A549 (cell line): ENCODE data around the gene NRXN2. TPM values are rescaled to one million over a fixed set of nuclear protein-coding genes. Genes with fewer than 3 reads are reported as not detected.
A peak's percentile ranks its signal among the peaks of the same experiment; 100 is the strongest.

Source experiments
- ATAC-seq, 2 experiments: fragments of 200-7000 bp in 1 of 2; fragments of >200 bp in 1 of 2; cut with Nextera tagmentation in 1 of 2; cut with Tn5 transposase in 1 of 2; 3 replicates each; pipeline versions ENCODE4 v1.8.0 to v1.9.1; 2018 to 2020; ENCODE audit warnings: mild to moderate bottlenecking in 1 of 2, moderate library complexity in 1 of 2
- CTCF ChIA-PET: fragments of 300-600 bp; sonication (Branson Sonifier 250); formaldehyde crosslinking; extraction: SDS; loops from one replicate; lab custom pipeline; 2021; ENCODE audit warnings: antibody characterized with exemption, inconsistent platforms; lab: Yijun Ruan, JAX
- POLR2A ChIA-PET: fragments of 350-600 bp; formaldehyde crosslinking; extraction: SDS; loops from one replicate; lab custom pipeline; 2021; ENCODE audit warnings: antibody characterized with exemption, inconsistent platforms; lab: Yijun Ruan, JAX
- DNase-seq, 2 experiments: peaks; one replicate each; pipeline versions ENCODE4 v3.0.0 to v3.0.0-alpha.2; 2011 to 2016; ENCODE audit warnings: low read depth in 1 of 2, low spot score in 1 of 2
- FAIRE-seq: peaks from 2 replicates; lab custom pipeline; 2011; peaks lifted over from hg19 to GRCh38; lab: Jason Lieb, UNC
- H3K27ac ChIP-seq, 2 experiments: fragments of >200 bp; sonication (Bioruptor Twin); formaldehyde crosslinking; 3 replicates each; pipeline ENCODE4 v1.5.1; 2016 to 2017
- H3K4me1 ChIP-seq: fragments of >200 bp; sonication (Bioruptor Twin); formaldehyde crosslinking; 3 replicates; pipeline ENCODE4 v1.6.1; 2016
- H3K4me2 ChIP-seq: fragments of >200 bp; sonication (Bioruptor Twin); formaldehyde crosslinking; 3 replicates; pipeline ENCODE4 v1.6.1; 2016
- H3K4me3 ChIP-seq: fragments of >200 bp; sonication (Bioruptor Twin); formaldehyde crosslinking; 3 replicates; pipeline ENCODE4 v1.5.1; 2016
- H3K9me3 ChIP-seq: fragments of >200 bp; sonication (Bioruptor Twin); formaldehyde crosslinking; 3 replicates; pipeline ENCODE4 v1.6.1; 2016
- BHLHE40 ChIP-seq: IDR thresholded peaks from 2 replicates; pipeline ENCODE4 v1.6.1; 2012; ENCODE audit warnings: low read depth, low read length, inconsistent platforms
- EHMT2 ChIP-seq: fragments of 200-600 bp; sonication (generic); IDR thresholded peaks from 2 replicates; pipeline ENCODE4 v1.6.1; 2016; ENCODE audit warnings: antibody characterized with exemption, low read depth, mild to moderate bottlenecking, moderate library complexity
- FOXS1 ChIP-seq: fragments of 250-450 bp; sonication (Bioruptor Pico); IDR thresholded peaks from 2 replicates; pipeline ENCODE4 v1.5.0; 2020; ENCODE audit warnings: mild to moderate bottlenecking, moderate library complexity
- GATA3 ChIP-seq: IDR thresholded peaks from 2 replicates; pipeline ENCODE4 v1.6.1; 2012; ENCODE audit warnings: borderline replicate concordance
- HOXA7 ChIP-seq: fragments of 250-450 bp; sonication (Bioruptor Pico); IDR thresholded peaks from 2 replicates; pipeline ENCODE4 v1.5.0; 2020; ENCODE audit warnings: mild to moderate bottlenecking, moderate library complexity
- HOXB13 ChIP-seq: fragments of 250-450 bp; sonication (Bioruptor Pico); IDR thresholded peaks from 2 replicates; pipeline ENCODE4 v1.5.0; 2020; ENCODE audit warnings: low read depth, mild to moderate bottlenecking, moderate library complexity
- HOXB5 ChIP-seq: fragments of 250-450 bp; sonication (Bioruptor Pico); IDR thresholded peaks from 2 replicates; pipeline ENCODE4 v1.5.0; 2020; ENCODE audit warnings: mild to moderate bottlenecking, moderate library complexity
- KDM1A ChIP-seq: fragments of 200-600 bp; sonication (generic); IDR thresholded peaks from 2 replicates; pipeline ENCODE4 v1.6.1; 2016; ENCODE audit warnings: low read depth, mild to moderate bottlenecking
- PHF8 ChIP-seq: fragments of 200-600 bp; sonication (generic); IDR thresholded peaks from 2 replicates; pipeline ENCODE4 v1.6.1; 2016; ENCODE audit warnings: low read depth, mild to moderate bottlenecking, antibody characterized with exemption, moderate library complexity, borderline replicate concordance
- POLR2A ChIP-seq: IDR thresholded peaks from 2 replicates; pipeline ENCODE4 v1.6.1; 2012; ENCODE audit warnings: mild to moderate bottlenecking, low read length
- RAD21 ChIP-seq, 2 experiments: fragments of >200 bp in 1 of 2; sonication (Bioruptor Twin) in 1 of 2; formaldehyde crosslinking in 1 of 2; IDR thresholded peaks in 1 of 2; conservative IDR thresholded peaks in 1 of 2; 2 replicates in 1 of 2; 3 replicates in 1 of 2; pipeline ENCODE4 v1.6.1; 2012 to 2018; ENCODE audit warnings: inconsistent platforms in 1 of 2
- SMC3 ChIP-seq: fragments of >200 bp; sonication (Bioruptor Twin); formaldehyde crosslinking; IDR thresholded peaks from 3 replicates; pipeline ENCODE4 v1.6.1; 2018; ENCODE audit warnings: inconsistent platforms
- TFCP2L1 ChIP-seq: fragments of 250-450 bp; sonication (Bioruptor Pico); IDR thresholded peaks from 2 replicates; pipeline ENCODE4 v1.5.0; 2021; ENCODE audit warnings: mild to moderate bottlenecking
- TP53 ChIP-seq: fragments of 250-450 bp; sonication (Bioruptor Pico); IDR thresholded peaks from 2 replicates; pipeline ENCODE4 v1.5.0; 2021; ENCODE audit warnings: mild to moderate bottlenecking, moderate library complexity
- ZC3H11A ChIP-seq: fragments of 450-650 bp; IDR thresholded peaks from 2 replicates; pipeline ENCODE4 v1.6.1; 2014; ENCODE audit warnings: antibody characterized with exemption, mild to moderate bottlenecking
- ZNF302 ChIP-seq: fragments of 250-450 bp; sonication (Bioruptor Pico); IDR thresholded peaks from 2 replicates; pipeline ENCODE4 v1.9.0; 2021; ENCODE audit warnings: inconsistent platforms, mild to moderate bottlenecking, moderate library complexity
- ZSCAN20 ChIP-seq: fragments of 250-450 bp; sonication (Bioruptor Pico); IDR thresholded peaks from 2 replicates; pipeline ENCODE4 v1.8.0; 2022; ENCODE audit warnings: mild to moderate bottlenecking, moderate library complexity
- WGBS: methylation state at CpG from one replicate; pipeline ENCODE4 v1.1.6; 2017; ENCODE audit errors: missing lambda C conversion rate; 5-methylcytosine and 5-hydroxymethylcytosine counted together
- polyA plus RNA-seq, 4 experiments: library from polyadenylated mRNA; depleted of rRNA in 3 of 4; stranded (reverse); fragments of >200 nt; fragmentation: RNase III in 1 of 4; extraction: RNeasy Plus Mini Kit Qiagen cat#74134 plus additional on column Dnase treatment in 1 of 4; gene quantifications; 2 replicates in 3 of 4; 3 replicates in 1 of 4; pipeline ENCODE4 v1.2.3, GENCODE V29; 2011 to 2017
- TF ChIP-seq, protein P1 (sequence below): fragments of 250-450 bp; sonication (Bioruptor Pico); IDR thresholded peaks from 2 replicates; pipeline ENCODE4 v1.5.0; 2021; ENCODE audit warnings: mild to moderate bottlenecking, moderate library complexity, borderline replicate concordance
- TF ChIP-seq, protein P2 (sequence below): fragments of 200-600 bp; sonication (generic); IDR thresholded peaks from 2 replicates; pipeline ENCODE4 v1.6.1; 2016; ENCODE audit warnings: antibody characterized with exemption, mild to moderate bottlenecking, moderate library complexity

Gene NRXN2
- polyA plus RNA-seq, 2 of the 4 experiments (the other 2 are of a cell fraction): 0.04 TPM; not detected in 1

GRCh38 chr11:64766881-64767280, 43.9 kb upstream of the NRXN2 start:
- ChIA-PET POLR2A (interaction anchor here (3.4 kb wide), 1 partner anchor 12 kb away, joined by 10 read pairs; the partner anchor contains the start of gene SF1), CTCF (interaction anchor here (1.7 to 7.1 kb wide), 5 partner anchors 8 to 19 kb away, joined by 5 to 73 read pairs (median 12); partner anchors contain the start of genes PYGM and SF1)
- Histone ChIP-seq H3K4me1 (peaks cover 5% of the 10 kb centered on the region; the same call in 1 of the 3 replicates), H3K4me2 (no peak overlapping the region), H3K9me3 (no peaks in the 10 kb centered on the region), H3K27ac (no peak overlapping the region), H3K4me3 (no peak overlapping the region)
- ATAC-seq (no peak), FAIRE-seq (no peak), DNase-seq (no peak)
- WGBS: 98% methylated on average over 9 of the region's 11 CpGs
- TF ChIP-seq ZNF302 (CRISPR knock-in tag) (no peak), ZSCAN20 (no peak), HOXB5 (CRISPR knock-in tag) (no peak), TFCP2L1 (CRISPR knock-in tag) (no peak), POLR2A (no peak), GATA3 (no peak), SMC3 (no peak), HOXB13 (CRISPR knock-in tag) (no peak), BHLHE40 (no peak), TP53 (CRISPR knock-in tag) (no peak), FOXS1 (CRISPR knock-in tag) (no peak), ZC3H11A (no peak), RAD21 (conservative IDR thresholded peaks at IDR 0.05 in 1 of 2, IDR thresholded peaks at IDR 0.05 in 1 of 2) (no peak), PHF8 (no peak), KDM1A (no peak), EHMT2 (no peak)
- TF ChIP-seq, protein P1, sequence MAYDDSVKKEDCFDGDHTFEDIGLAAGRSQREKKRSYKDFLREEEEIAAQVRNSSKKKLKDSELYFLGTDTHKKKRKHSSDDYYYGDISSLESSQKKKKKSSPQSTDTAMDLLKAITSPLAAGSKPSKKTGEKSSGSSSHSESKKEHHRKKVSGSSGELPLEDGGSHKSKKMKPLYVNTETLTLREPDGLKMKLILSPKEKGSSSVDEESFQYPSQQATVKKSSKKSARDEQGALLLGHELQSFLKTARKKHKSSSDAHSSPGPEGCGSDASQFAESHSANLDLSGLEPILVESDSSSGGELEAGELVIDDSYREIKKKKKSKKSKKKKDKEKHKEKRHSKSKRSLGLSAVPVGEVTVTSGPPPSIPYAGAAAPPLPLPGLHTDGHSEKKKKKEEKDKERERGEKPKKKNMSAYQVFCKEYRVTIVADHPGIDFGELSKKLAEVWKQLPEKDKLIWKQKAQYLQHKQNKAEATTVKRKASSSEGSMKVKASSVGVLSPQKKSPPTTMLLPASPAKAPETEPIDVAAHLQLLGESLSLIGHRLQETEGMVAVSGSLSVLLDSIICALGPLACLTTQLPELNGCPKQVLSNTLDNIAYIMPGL: no peak

GRCh38 chr11:64765851-64766665, 43.1 kb upstream of the NRXN2 start:
- TF ChIP-seq, protein P2, sequence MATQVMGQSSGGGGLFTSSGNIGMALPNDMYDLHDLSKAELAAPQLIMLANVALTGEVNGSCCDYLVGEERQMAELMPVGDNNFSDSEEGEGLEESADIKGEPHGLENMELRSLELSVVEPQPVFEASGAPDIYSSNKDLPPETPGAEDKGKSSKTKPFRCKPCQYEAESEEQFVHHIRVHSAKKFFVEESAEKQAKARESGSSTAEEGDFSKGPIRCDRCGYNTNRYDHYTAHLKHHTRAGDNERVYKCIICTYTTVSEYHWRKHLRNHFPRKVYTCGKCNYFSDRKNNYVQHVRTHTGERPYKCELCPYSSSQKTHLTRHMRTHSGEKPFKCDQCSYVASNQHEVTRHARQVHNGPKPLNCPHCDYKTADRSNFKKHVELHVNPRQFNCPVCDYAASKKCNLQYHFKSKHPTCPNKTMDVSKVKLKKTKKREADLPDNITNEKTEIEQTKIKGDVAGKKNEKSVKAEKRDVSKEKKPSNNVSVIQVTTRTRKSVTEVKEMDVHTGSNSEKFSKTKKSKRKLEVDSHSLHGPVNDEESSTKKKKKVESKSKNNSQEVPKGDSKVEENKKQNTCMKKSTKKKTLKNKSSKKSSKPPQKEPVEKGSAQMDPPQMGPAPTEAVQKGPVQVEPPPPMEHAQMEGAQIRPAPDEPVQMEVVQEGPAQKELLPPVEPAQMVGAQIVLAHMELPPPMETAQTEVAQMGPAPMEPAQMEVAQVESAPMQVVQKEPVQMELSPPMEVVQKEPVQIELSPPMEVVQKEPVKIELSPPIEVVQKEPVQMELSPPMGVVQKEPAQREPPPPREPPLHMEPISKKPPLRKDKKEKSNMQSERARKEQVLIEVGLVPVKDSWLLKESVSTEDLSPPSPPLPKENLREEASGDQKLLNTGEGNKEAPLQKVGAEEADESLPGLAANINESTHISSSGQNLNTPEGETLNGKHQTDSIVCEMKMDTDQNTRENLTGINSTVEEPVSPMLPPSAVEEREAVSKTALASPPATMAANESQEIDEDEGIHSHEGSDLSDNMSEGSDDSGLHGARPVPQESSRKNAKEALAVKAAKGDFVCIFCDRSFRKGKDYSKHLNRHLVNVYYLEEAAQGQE: no peak
- 0 out of 2 replicates have a peak, but pooled peaks have one; percentile 34 for TF ChIP-seq HOXA7
- Histone ChIP-seq H3K27ac (no peak overlapping the region), H3K9me3 (no peaks in the 10 kb centered on the region), H3K4me2 (no peak overlapping the region), H3K4me3 (no peak overlapping the region), H3K4me1 (peaks cover 5% of the 10 kb centered on the region; the same call in 1 of the 3 replicates)
- no peak for ATAC-seq
- no peak for FAIRE-seq
- ChIA-PET POLR2A (interaction anchor here (3.4 kb wide), 1 partner anchor 13 kb away, joined by 10 read pairs; the partner anchor contains the start of gene SF1), CTCF (interaction anchor here (1.2 to 7.1 kb wide), 4 partner anchors 8 to 26 kb away, joined by 3 to 73 read pairs (median 16); partner anchors contain the start of genes PYGM, RASGRP2 and SF1)
- DNase-seq: no peak
- WGBS: 96% methylated on average over 28 of the region's 42 CpGs
